Fibroblast of skin of abdomen (primary cell): ENCODE data around the gene RAD50. TPM values are rescaled to one million over a fixed set of nuclear protein-coding genes. Genes with fewer than 3 reads are reported as not detected.
"Not testable (repeated sequence)": the region's sequence is repeated elsewhere in the genome, so short reads cannot be mapped to it uniquely, and the experiment has no call there.

Experiments used
- DNase-seq: peaks from one replicate; pipeline ENCODE4 v3.0.0-alpha.2; 2013
- polyA plus RNA-seq, 2 experiments: library from polyadenylated mRNA; unstranded; fragments of 120-200 nt; gene quantifications; one replicate each; pipeline ENCODE4 v1.2.1, GENCODE V29; 2013; ENCODE audit not compliant: insufficient read length in 2 of 2

RAD50 gene
- polyA plus RNA-seq (2013, experiment 1 of 2; ENCODE audit: insufficient read length) = 26.0 TPM
- polyA plus RNA-seq (2013, experiment 2 of 2; ENCODE audit: insufficient read length) = 29.1 TPM

GRCh38 chr5:132556763-132557477 lies at the start of gene RAD50:
TSS of gene RAD50 (plus strand) at chr5:132556977. CDS start at chr5:132557325, 348 bp downstream.
- peak; percentile 90 for DNase-seq

GRCh38 chr5:132510076-132510475 lies 46.7 kb upstream of the RAD50 start:
- peak; percentile 89 for DNase-seq

- not testable (repeated sequence) for DNase-seq
Measured at GRCh38 chr5:132513618-132514336, 43.0 kb upstream of the RAD50 start.

- DNase-seq = not testable (repeated sequence)
Measured at GRCh38 chr5:132522067-132522466, 34.7 kb upstream of the RAD50 start.

GRCh38 chr5:132524877-132525276 lies 31.9 kb upstream of the RAD50 start:
- DNase-seq = not testable (repeated sequence)

- DNase-seq = no peak
Measured at GRCh38 chr5:132525299-132525724, 31.5 kb upstream of the RAD50 start.

GRCh38 chr5:132526290-132526973 lies 30.3 kb upstream of the RAD50 start:
- DNase-seq = peak; percentile 31

GRCh38 chr5:132526974-132527564 lies 29.7 kb upstream of the RAD50 start:
- DNase-seq = no peak

GRCh38 chr5:132528021-132528420 lies 28.8 kb upstream of the RAD50 start:
- no peak for DNase-seq

- DNase-seq = no peak
Measured at GRCh38 chr5:132528866-132529634, 27.7 kb upstream of the RAD50 start.

- no peak for DNase-seq
Measured at GRCh38 chr5:132530946-132531345, 25.8 kb upstream of the RAD50 start.

- no peak for DNase-seq
Measured at GRCh38 chr5:132539716-132540115, 17.1 kb upstream of the RAD50 start.

GRCh38 chr5:132540149-132540548 lies 16.6 kb upstream of the RAD50 start:
- no peak for DNase-seq

GRCh38 chr5:132540764-132541163 lies 16.0 kb upstream of the RAD50 start:
- no peak for DNase-seq

- DNase-seq = no peak
Measured at GRCh38 chr5:132543472-132544201, 13.1 kb upstream of the RAD50 start, which contains the start of gene IL5. TSS of gene IL5 (minus strand) at chr5:132543522. CDS start at chr5:132543478, 44 bp downstream.

- DNase-seq = no peak
Measured at GRCh38 chr5:132546108-132546507, 10.7 kb upstream of the RAD50 start.

- no peak for DNase-seq
Measured at GRCh38 chr5:132547269-132547668, 9.5 kb upstream of the RAD50 start.

- DNase-seq = not testable (repeated sequence)
Measured at GRCh38 chr5:132548834-132549233, 7.9 kb upstream of the RAD50 start.

- no peak for DNase-seq
Measured at GRCh38 chr5:132549576-132549975, 7.2 kb upstream of the RAD50 start.

GRCh38 chr5:132556153-132556762 lies 519 bp upstream of the RAD50 start:
- DNase-seq = peak; percentile 5
